IMR-90 (cell line): ENCODE measurements around the gene HOXB8.

Source experiments
- CEBPB ChIP-seq: IDR thresholded peaks from 2 replicates; pipeline ENCODE4 v1.6.1; 2012; ENCODE audit warnings: low read depth, low read length, improper control_type of control experiment
- CHD1 ChIP-seq: IDR thresholded peaks from 2 replicates; pipeline ENCODE4 v1.6.1; 2012; ENCODE audit warnings: low read depth, low read length, improper control_type of control experiment
- MAFK ChIP-seq: IDR thresholded peaks from 2 replicates; pipeline ENCODE4 v1.6.1; 2012; ENCODE audit warnings: low read depth, low read length, improper control_type of control experiment
- MXI1 ChIP-seq: IDR thresholded peaks from 2 replicates; pipeline ENCODE4 v1.6.1; 2012; ENCODE audit warnings: low read depth, mild to moderate bottlenecking, low read length, moderate library complexity, borderline replicate concordance
- POLR2A ChIP-seq: IDR thresholded peaks from 2 replicates; pipeline ENCODE4 v1.6.1; 2012; ENCODE audit warnings: mild to moderate bottlenecking, low read depth, low read length
- RAD21 ChIP-seq: IDR thresholded peaks from 2 replicates; pipeline ENCODE4 v1.6.1; 2012; ENCODE audit warnings: low read length, improper control_type of control experiment
- RCOR1 ChIP-seq: IDR thresholded peaks from 2 replicates; pipeline ENCODE4 v1.6.1; 2012; ENCODE audit warnings: mild to moderate bottlenecking, low read length, improper control_type of control experiment; ENCODE audit not compliant: insufficient replicate concordance
- SMC3 ChIP-seq: fragments of 150-350 bp; IDR thresholded peaks from 2 replicates; pipeline ENCODE4 v1.6.1; 2016; ENCODE audit warnings: low read depth, mild to moderate bottlenecking, antibody characterized with exemption, low read length, moderate library complexity
- TF ChIP-seq, protein P1 (sequence below): conservative IDR thresholded peaks from 2 replicates; pipeline ENCODE4 v1.5.1; 2012; ENCODE audit warnings: mild to moderate bottlenecking, low read depth, low read length, improper control_type of control experiment
- TF ChIP-seq, protein P2 (sequence below): fragments of 150-350 bp; IDR thresholded peaks from 2 replicates; pipeline ENCODE4 v1.6.1; 2017; ENCODE audit warnings: mild to moderate bottlenecking, antibody characterized with exemption, low read length, low read depth
- TF ChIP-seq, protein P3 (sequence below): fragments of 150-350 bp; IDR thresholded peaks from 2 replicates; pipeline ENCODE4 v1.6.1; 2016; ENCODE audit warnings: low read depth, mild to moderate bottlenecking, low read length, moderate library complexity, borderline replicate concordance

DNA sequence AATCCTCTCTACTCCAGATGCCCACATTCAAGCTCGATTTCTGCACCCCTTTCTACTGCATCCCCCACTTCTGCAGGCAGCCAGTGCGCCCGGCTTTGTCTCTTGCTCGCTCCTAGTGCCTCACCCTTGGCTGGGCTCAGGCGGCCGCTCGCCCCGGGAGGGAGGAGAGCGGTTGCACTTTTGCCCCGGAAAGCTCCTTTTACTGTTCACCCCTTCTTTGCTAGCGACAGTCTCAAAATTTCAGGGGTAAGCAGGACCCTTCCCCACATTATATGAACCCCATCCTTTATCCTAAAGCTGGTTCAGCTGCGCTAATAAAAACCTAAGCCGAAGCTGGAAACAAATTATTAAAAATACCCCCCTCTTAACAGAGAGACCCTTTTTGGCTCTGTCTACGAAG is 22.5 kb downstream of the HOXB8 start:
- TF ChIP-seq, protein P1, sequence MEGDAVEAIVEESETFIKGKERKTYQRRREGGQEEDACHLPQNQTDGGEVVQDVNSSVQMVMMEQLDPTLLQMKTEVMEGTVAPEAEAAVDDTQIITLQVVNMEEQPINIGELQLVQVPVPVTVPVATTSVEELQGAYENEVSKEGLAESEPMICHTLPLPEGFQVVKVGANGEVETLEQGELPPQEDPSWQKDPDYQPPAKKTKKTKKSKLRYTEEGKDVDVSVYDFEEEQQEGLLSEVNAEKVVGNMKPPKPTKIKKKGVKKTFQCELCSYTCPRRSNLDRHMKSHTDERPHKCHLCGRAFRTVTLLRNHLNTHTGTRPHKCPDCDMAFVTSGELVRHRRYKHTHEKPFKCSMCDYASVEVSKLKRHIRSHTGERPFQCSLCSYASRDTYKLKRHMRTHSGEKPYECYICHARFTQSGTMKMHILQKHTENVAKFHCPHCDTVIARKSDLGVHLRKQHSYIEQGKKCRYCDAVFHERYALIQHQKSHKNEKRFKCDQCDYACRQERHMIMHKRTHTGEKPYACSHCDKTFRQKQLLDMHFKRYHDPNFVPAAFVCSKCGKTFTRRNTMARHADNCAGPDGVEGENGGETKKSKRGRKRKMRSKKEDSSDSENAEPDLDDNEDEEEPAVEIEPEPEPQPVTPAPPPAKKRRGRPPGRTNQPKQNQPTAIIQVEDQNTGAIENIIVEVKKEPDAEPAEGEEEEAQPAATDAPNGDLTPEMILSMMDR: no peak
- no peak for TF ChIP-seq POLR2A
- no peak for TF ChIP-seq SMC3
- TF ChIP-seq, protein P2, sequence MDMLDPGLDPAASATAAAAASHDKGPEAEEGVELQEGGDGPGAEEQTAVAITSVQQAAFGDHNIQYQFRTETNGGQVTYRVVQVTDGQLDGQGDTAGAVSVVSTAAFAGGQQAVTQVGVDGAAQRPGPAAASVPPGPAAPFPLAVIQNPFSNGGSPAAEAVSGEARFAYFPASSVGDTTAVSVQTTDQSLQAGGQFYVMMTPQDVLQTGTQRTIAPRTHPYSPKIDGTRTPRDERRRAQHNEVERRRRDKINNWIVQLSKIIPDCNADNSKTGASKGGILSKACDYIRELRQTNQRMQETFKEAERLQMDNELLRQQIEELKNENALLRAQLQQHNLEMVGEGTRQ: no peak
- TF ChIP-seq, protein P3, sequence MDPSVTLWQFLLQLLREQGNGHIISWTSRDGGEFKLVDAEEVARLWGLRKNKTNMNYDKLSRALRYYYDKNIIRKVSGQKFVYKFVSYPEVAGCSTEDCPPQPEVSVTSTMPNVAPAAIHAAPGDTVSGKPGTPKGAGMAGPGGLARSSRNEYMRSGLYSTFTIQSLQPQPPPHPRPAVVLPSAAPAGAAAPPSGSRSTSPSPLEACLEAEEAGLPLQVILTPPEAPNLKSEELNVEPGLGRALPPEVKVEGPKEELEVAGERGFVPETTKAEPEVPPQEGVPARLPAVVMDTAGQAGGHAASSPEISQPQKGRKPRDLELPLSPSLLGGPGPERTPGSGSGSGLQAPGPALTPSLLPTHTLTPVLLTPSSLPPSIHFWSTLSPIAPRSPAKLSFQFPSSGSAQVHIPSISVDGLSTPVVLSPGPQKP: no peak
- no peak for TF ChIP-seq CEBPB
- TF ChIP-seq MAFK: no peak
- TF ChIP-seq MXI1: no peak
- TF ChIP-seq RAD21: no peak
- TF ChIP-seq RCOR1: no peak
- TF ChIP-seq CHD1: no peak
